DOHH2 (cell line): ENCODE results near the gene RBL2.

ENCODE experiments used
- H3F3A ChIP-seq: fragments of 200-600 bp; sonication (generic), shearing (Covaris generic); 2 replicates; pipeline ENCODE4 v1.6.0; 2016; ENCODE audit warnings: antibody characterized with exemption, mild to moderate bottlenecking; ENCODE audit not compliant: control insufficient read depth, insufficient read depth
- H3K27ac ChIP-seq: fragments of 200-600 bp; sonication (generic); 2 replicates; pipeline ENCODE4 v1.5.1; 2014; ENCODE audit warnings: low read depth, mild to moderate bottlenecking, low read length, moderate library complexity
- H3K27me3 ChIP-seq: fragments of 200-600 bp; sonication (generic); 2 replicates; pipeline ENCODE4 v1.6.1; 2014; ENCODE audit warnings: mild to moderate bottlenecking, low read length, mixed read lengths; ENCODE audit not compliant: control insufficient read depth
- H3K36me3 ChIP-seq: fragments of 200-600 bp; sonication (generic); 2 replicates; pipeline ENCODE4 v1.6.1; 2014; ENCODE audit warnings: mild to moderate bottlenecking, low read length, moderate library complexity, mixed read lengths; ENCODE audit not compliant: control insufficient read depth
- H3K4me1 ChIP-seq: fragments of 200-600 bp; sonication (generic); 2 replicates; pipeline ENCODE4 v1.6.1; 2014; ENCODE audit warnings: mild to moderate bottlenecking, low read length, mixed read lengths; ENCODE audit not compliant: control insufficient read depth
- H3K4me2 ChIP-seq: fragments of 200-600 bp; sonication (generic); 2 replicates; pipeline ENCODE4 v1.6.0; 2014; ENCODE audit warnings: mild to moderate bottlenecking, low read length, moderate library complexity
- H3K4me3 ChIP-seq: fragments of 200-600 bp; sonication (generic); 2 replicates; pipeline ENCODE4 v1.5.1; 2014; ENCODE audit warnings: mild to moderate bottlenecking, low read length, mixed read lengths
- H3K79me2 ChIP-seq: fragments of 200-600 bp; sonication (generic); 2 replicates; pipeline ENCODE4 v1.6.1; 2014; ENCODE audit warnings: mild to moderate bottlenecking, low read length, mixed read lengths; ENCODE audit not compliant: control insufficient read depth
- H3K9me2 ChIP-seq: fragments of 200-600 bp; sonication (generic); replicated peaks from 2 replicates; pipeline ENCODE4 v1.6.1; 2014; ENCODE audit warnings: mild to moderate bottlenecking, low read length, mixed read lengths; ENCODE audit not compliant: control insufficient read depth
- H3K9me3 ChIP-seq: fragments of 200-600 bp; sonication (generic); 2 replicates; pipeline ENCODE4 v1.6.1; 2014; ENCODE audit warnings: antibody characterized with exemption, low read length, mixed read lengths; ENCODE audit not compliant: control insufficient read depth, insufficient read depth
- H4K20me1 ChIP-seq: fragments of 200-600 bp; sonication (generic); 2 replicates; pipeline ENCODE4 v1.6.0; 2014; ENCODE audit warnings: low read depth, mild to moderate bottlenecking, antibody characterized with exemption, low read length, moderate library complexity; ENCODE audit not compliant: control insufficient read depth, insufficient read depth
- CTCF ChIP-seq: fragments of 200-600 bp; sonication (generic); IDR thresholded peaks from one replicate; pipeline ENCODE4 v1.5.1; 2014; ENCODE audit warnings: antibody characterized with exemption, mild to moderate bottlenecking, low read depth, low read length; ENCODE audit not compliant: poor library complexity, severe bottlenecking
- EZH2phosphoT487 ChIP-seq: fragments of 200-600 bp; sonication (generic); IDR thresholded peaks from 2 replicates; pipeline ENCODE4 v1.6.1; 2017; ENCODE audit warnings: borderline replicate concordance, mild to moderate bottlenecking, antibody characterized with exemption, low read length, moderate library complexity, mixed read lengths

The RBL2 gene

GRCh38 chr16:53506254-53506653 lies 72.0 kb downstream of the RBL2 start:
- H3K4me2 ChIP-seq: no peak overlapping the region
- peaks cover 28% of the 10 kb centered on the region for H3K4me1 ChIP-seq
- H3F3A ChIP-seq: no peaks in the 10 kb centered on the region
- TF ChIP-seq CTCF (no peak), EZH2phosphoT487 (no peak)
- no peaks in the 10 kb centered on the region for H3K9me2 ChIP-seq
- no peaks in the 10 kb centered on the region for H4K20me1 ChIP-seq
- no peak overlapping the region for H3K4me3 ChIP-seq
- H3K9me3 ChIP-seq: no peaks in the 10 kb centered on the region
- peaks cover 9% of the 10 kb centered on the region for H3K27me3 ChIP-seq
- H3K27ac ChIP-seq: no peak overlapping the region
- peaks cover 17% of the 10 kb centered on the region for H3K79me2 ChIP-seq
- H3K36me3 ChIP-seq: no peaks in the 10 kb centered on the region

- Histone ChIP-seq H3K9me2 (no peaks in the 10 kb centered on the region), H3K9me3 (no peaks in the 10 kb centered on the region), H3K4me2 (no peak overlapping the region), H3K4me1 (peaks cover 18% of the 10 kb centered on the region), H3K27ac (no peak overlapping the region), H3K36me3 (no peaks in the 10 kb centered on the region), H4K20me1 (no peaks in the 10 kb centered on the region), H3K4me3 (no peak overlapping the region), H3K27me3 (peaks cover 10% of the 10 kb centered on the region), H3F3A (no peaks in the 10 kb centered on the region), H3K79me2 (peaks cover 4% of the 10 kb centered on the region; the same call in 1 of the 2 replicates)
- no peak for TF ChIP-seq CTCF
- no peak for TF ChIP-seq EZH2phosphoT487
Observed at GRCh38 chr16:53507464-53508179, 73.4 kb downstream of the RBL2 start.

- Histone ChIP-seq H3K79me2 (no peaks in the 10 kb centered on the region), H3K4me1 (peaks cover 9% of the 10 kb centered on the region), H3K9me2 (no peaks in the 10 kb centered on the region), H3K9me3 (0 out of 2 replicates have a peak, but pooled peaks cover 8% of the 10 kb centered on the region), H3K4me2 (peak overlapping the region; percentile 61), H3K27ac (no peak overlapping the region), H3K36me3 (no peaks in the 10 kb centered on the region), H3F3A (no peaks in the 10 kb centered on the region), H3K4me3 (peak overlapping the region; percentile 40), H3K27me3 (peaks cover 10% of the 10 kb centered on the region), H4K20me1 (no peaks in the 10 kb centered on the region)
- TF ChIP-seq EZH2phosphoT487: no peak
- peak; percentile 95 for TF ChIP-seq CTCF
Observed at GRCh38 chr16:53509906-53510703, 75.8 kb downstream of the RBL2 start.
